Smooth muscle cell (in vitro differentiated cells): ENCODE results near the gene CSKMT. TPM values are rescaled to one million over a fixed set of nuclear protein-coding genes. Genes with fewer than 3 reads are reported as not detected.

Experiments
- DNase-seq: peaks from one replicate; lab custom pipeline; 2025; ENCODE audit not compliant: unreplicated experiment; lab: John Stamatoyannopoulos, UW
- H2AFZ ChIP-seq: fragments of 200-600 bp; sonication (generic); 2 replicates; pipeline ENCODE4 v1.6.0; 2016; ENCODE audit warnings: antibody characterized with exemption, low read depth, mild to moderate bottlenecking
- H3F3A ChIP-seq: fragments of 200-600 bp; sonication (generic); 2 replicates; pipeline ENCODE4 v1.6.0; 2017; ENCODE audit warnings: antibody characterized with exemption, low read depth
- H3K27ac ChIP-seq: fragments of 200-600 bp; sonication (generic); 2 replicates; pipeline ENCODE4 v1.5.1; 2016; ENCODE audit warnings: low read depth, mild to moderate bottlenecking
- H3K27me3 ChIP-seq: fragments of 200-600 bp; sonication (generic); 2 replicates; pipeline ENCODE4 v1.6.1; 2016; ENCODE audit warnings: low read depth, mild to moderate bottlenecking
- H3K36me3 ChIP-seq: fragments of 200-600 bp; sonication (generic); 2 replicates; pipeline ENCODE4 v1.5.1; 2016; ENCODE audit warnings: low read depth
- H3K4me1 ChIP-seq: fragments of 200-600 bp; sonication (generic); 2 replicates; pipeline ENCODE4 v1.5.1; 2016; ENCODE audit warnings: low read depth
- H3K4me2 ChIP-seq: fragments of 200-600 bp; sonication (generic); 2 replicates; pipeline ENCODE4 v1.6.0; 2016; ENCODE audit warnings: mild to moderate bottlenecking
- H3K4me3 ChIP-seq: fragments of 200-600 bp; sonication (generic); 2 replicates; pipeline ENCODE4 v1.5.1; 2016; ENCODE audit warnings: mild to moderate bottlenecking
- H3K79me2 ChIP-seq: fragments of 200-600 bp; sonication (generic); 2 replicates; pipeline ENCODE4 v1.6.0; 2016; ENCODE audit warnings: low read depth, mild to moderate bottlenecking
- H3K9ac ChIP-seq: fragments of 200-600 bp; sonication (generic); 2 replicates; pipeline ENCODE4 v1.6.0; 2016; ENCODE audit warnings: low read depth
- H3K9me3 ChIP-seq: fragments of 200-600 bp; sonication (generic); replicated peaks from 2 replicates; pipeline ENCODE4 v1.5.1; 2016; ENCODE audit warnings: low read depth
- H4K20me1 ChIP-seq: fragments of 200-600 bp; sonication (generic); 2 replicates; pipeline ENCODE4 v1.6.0; 2016; ENCODE audit warnings: low read depth
- CTCF ChIP-seq: fragments of 200-600 bp; sonication (generic); IDR thresholded peaks from 2 replicates; pipeline ENCODE4 v1.5.1; 2017; ENCODE audit warnings: borderline replicate concordance, mild to moderate bottlenecking, antibody characterized with exemption; ENCODE audit not compliant: insufficient read depth, poor library complexity, severe bottlenecking
- WGBS: methylation state at CpG from one replicate; pipeline ENCODE4 v1.1.7; 2016; ENCODE audit warnings: low lambda C conversion rate; 5-methylcytosine and 5-hydroxymethylcytosine counted together
- polyA plus RNA-seq: library from polyadenylated mRNA; unstranded; fragments of >200 nt; fragmentation: Nextera tagmentation; extraction: Ambion mirVana; gene quantifications from 2 replicates; pipeline ENCODE4 v1.2.1, GENCODE V29; 2016
- total RNA-seq: library from RNA; depleted of rRNA; stranded (reverse); fragments of >200 nt; gene quantifications from 2 replicates; pipeline ENCODE4 v1.2.3, GENCODE V29; 2014

The CSKMT gene
- total and polyA plus RNA-seq, 2 experiments from 2014 or later = 1.4 to 4.9 TPM

- DNase-seq = no peak
- Histone ChIP-seq H3K79me2 (peaks cover 3% of the 10 kb centered on the region), H3K4me1 (no peaks in the 10 kb centered on the region), H3F3A (peaks cover 4% of the 10 kb centered on the region), H3K27ac (no peak overlapping the region), H3K4me2 (no peak overlapping the region), H4K20me1 (no peaks in the 10 kb centered on the region), H3K9me3 (no peaks in the 10 kb centered on the region), H3K9ac (no peak overlapping the region), H3K36me3 (peaks cover 21% of the 10 kb centered on the region), H3K27me3 (no peaks in the 10 kb centered on the region), H2AFZ (no peak overlapping the region), H3K4me3 (no peak overlapping the region)
- no peak for TF ChIP-seq CTCF
- WGBS = 93% methylated on average over 6 of the region's 6 CpGs
Observed at GRCh38 chr11:62632492-62632891, 32.6 kb upstream of the CSKMT start.

- H3K79me2 ChIP-seq = peaks cover 60% of the 10 kb centered on the region
- peaks cover 3% of the 10 kb centered on the region for H3F3A ChIP-seq
- no peak for TF ChIP-seq CTCF
- no peaks in the 10 kb centered on the region for H3K36me3 ChIP-seq
- no peaks in the 10 kb centered on the region for H3K4me1 ChIP-seq
- no peaks in the 10 kb centered on the region for H3K9me3 ChIP-seq
- no peak overlapping the region for H3K4me3 ChIP-seq
- peaks cover 10% of the 10 kb centered on the region for H4K20me1 ChIP-seq
- no peaks in the 10 kb centered on the region for H3K27me3 ChIP-seq
- H2AFZ ChIP-seq = no peak overlapping the region
- WGBS = 74% methylated on average over 8 of the region's 8 CpGs
- no peak overlapping the region for H3K4me2 ChIP-seq
- H3K27ac ChIP-seq = no peak overlapping the region
- DNase-seq = no peak
- H3K9ac ChIP-seq = no peak overlapping the region
Observed at GRCh38 chr11:62644220-62644619, 20.9 kb upstream of the CSKMT start.

- Histone ChIP-seq H3K4me3 (peak overlapping the region; percentile 90), H2AFZ (no peak overlapping the region), H3K36me3 (no peaks in the 10 kb centered on the region), H3K9me3 (no peaks in the 10 kb centered on the region), H3K27ac (peak overlapping the region; percentile 96), H3F3A (peaks cover 3% of the 10 kb centered on the region), H3K4me2 (peak overlapping the region; percentile 85), H4K20me1 (peaks cover 6% of the 10 kb centered on the region), H3K27me3 (no peaks in the 10 kb centered on the region), H3K79me2 (peaks cover 57% of the 10 kb centered on the region), H3K9ac (peak overlapping the region; percentile 99), H3K4me1 (no peaks in the 10 kb centered on the region)
- WGBS = 23% methylated on average over 11 of the region's 11 CpGs
- DNase-seq = no peak
- no peak for TF ChIP-seq CTCF
Observed at GRCh38 chr11:62645671-62645945, 19.5 kb upstream of the CSKMT start.

- 2% methylated on average over 56 of the region's 73 CpGs for WGBS
- peaks cover 51% of the 10 kb centered on the region for H3K79me2 ChIP-seq
Observed at GRCh38 chr11:62645946-62646824, 18.9 kb upstream of the CSKMT start, which contains the start of gene GANAB. TSS of gene GANAB (minus strand) at chr11:62646613. CDS start at chr11:62646599, 14 bp downstream.

More at GRCh38 chr11:62645946-62646824, 18.9 kb upstream of the CSKMT start, which contains the start of gene GANAB:
- Histone ChIP-seq H3K9ac (peak within 1 kb of the TSS; percentile 99), H2AFZ (no peak within 1 kb of the TSS), H3K36me3 (no peaks in the 10 kb centered on the region), H3K27ac (peak within 1 kb of the TSS; percentile 96), H3K4me1 (no peaks in the 10 kb centered on the region), H3F3A (peaks cover 3% of the 10 kb centered on the region), H3K9me3 (no peaks in the 10 kb centered on the region), H3K27me3 (no peaks in the 10 kb centered on the region), H3K4me3 (peak within 1 kb of the TSS; percentile 90), H4K20me1 (peaks cover 6% of the 10 kb centered on the region), H3K4me2 (peak within 1 kb of the TSS; percentile 85)
- no peak for TF ChIP-seq CTCF
- DNase-seq = peak; percentile 97
